SK-N-SH treated with all-trans-retinoic acid at 6 μM for 48 hours (cell line): ENCODE data around the gene HPCAL4.

Experiments
- ATAC-seq: fragments of 200-7000 bp; cut with Tn5 transposase; 3 replicates; pipeline ENCODE4 v1.9.1; 2020; ENCODE audit warnings: mild to moderate bottlenecking, moderate library complexity
- ARNTL ChIP-seq: fragments of 450-650 bp; formaldehyde crosslinking; IDR thresholded peaks from 2 replicates; pipeline ENCODE4 v1.5.0; 2020; ENCODE audit warnings: low read depth, mild to moderate bottlenecking, moderate library complexity, borderline replicate concordance
- BACH2 ChIP-seq: fragments of 250-450 bp; sonication (Bioruptor Pico); IDR thresholded peaks from 2 replicates; pipeline ENCODE4 v1.9.0; 2021; ENCODE audit warnings: mild to moderate bottlenecking, borderline replicate concordance
- CSDC2 ChIP-seq: fragments of 250-450 bp; sonication (Bioruptor Pico); IDR thresholded peaks from 2 replicates; pipeline ENCODE4 v1.5.0; 2020; ENCODE audit warnings: mild to moderate bottlenecking, moderate library complexity
- CSRNP3 ChIP-seq: fragments of 250-450 bp; sonication (Bioruptor Pico); IDR thresholded peaks from 2 replicates; pipeline ENCODE4 v1.5.1; 2021; ENCODE audit warnings: mild to moderate bottlenecking, moderate library complexity
- ESRRG ChIP-seq: fragments of 250-450 bp; sonication (Bioruptor Pico); IDR thresholded peaks from 2 replicates; pipeline ENCODE4 v1.6.1; 2021; ENCODE audit warnings: mild to moderate bottlenecking
- GLIS3 ChIP-seq: fragments of 250-450 bp; sonication (Bioruptor Pico); IDR thresholded peaks from 2 replicates; pipeline ENCODE4 v1.5.0; 2020; ENCODE audit warnings: mild to moderate bottlenecking, moderate library complexity
- ISL1 ChIP-seq: fragments of 250-450 bp; sonication (Bioruptor Pico); IDR thresholded peaks from 2 replicates; pipeline ENCODE4 v2.1.2; 2022; ENCODE audit warnings: mild to moderate bottlenecking, moderate library complexity
- OSR1 ChIP-seq: fragments of 250-450 bp; sonication (Bioruptor Pico); IDR thresholded peaks from 2 replicates; pipeline ENCODE4 v1.8.0; 2022; ENCODE audit warnings: moderate library complexity, mild to moderate bottlenecking, inconsistent platforms
- PPARA ChIP-seq: fragments of 250-450 bp; sonication (Bioruptor Pico); IDR thresholded peaks from 2 replicates; pipeline ENCODE4 v1.5.0; 2020; ENCODE audit warnings: mild to moderate bottlenecking, borderline replicate concordance
- RARB ChIP-seq: fragments of 250-450 bp; sonication (Bioruptor Pico); IDR thresholded peaks from 2 replicates; pipeline ENCODE4 v1.8.0; 2021; ENCODE audit warnings: mild to moderate bottlenecking, moderate library complexity
- SNAI2 ChIP-seq: fragments of 250-450 bp; sonication (Bioruptor Pico); IDR thresholded peaks from 2 replicates; pipeline ENCODE4 v1.5.0; 2020; ENCODE audit warnings: mild to moderate bottlenecking, moderate library complexity
- TCF4 ChIP-seq: fragments of 250-450 bp; sonication (Bioruptor Pico); IDR thresholded peaks from 2 replicates; pipeline ENCODE4 v1.8.0; 2021; ENCODE audit warnings: mild to moderate bottlenecking, moderate library complexity, borderline replicate concordance
- TOX ChIP-seq: fragments of 250-450 bp; sonication (Bioruptor Pico); IDR thresholded peaks from 2 replicates; pipeline ENCODE4 v1.8.0; 2021; ENCODE audit warnings: mild to moderate bottlenecking, moderate library complexity, borderline replicate concordance
- ZC3H10 ChIP-seq: fragments of 250-450 bp; sonication (Bioruptor Pico); IDR thresholded peaks from 2 replicates; pipeline ENCODE4 v1.5.1; 2021; ENCODE audit warnings: mild to moderate bottlenecking, moderate library complexity
- ZFP3 ChIP-seq: fragments of 250-450 bp; sonication (Bioruptor Pico); IDR thresholded peaks from 2 replicates; pipeline ENCODE4 v1.5.0; 2020; ENCODE audit warnings: mild to moderate bottlenecking, moderate library complexity
- ZFP30 ChIP-seq: fragments of 450-650 bp; formaldehyde crosslinking; IDR thresholded peaks from 2 replicates; pipeline ENCODE4 v1.5.0; 2022; ENCODE audit warnings: mild to moderate bottlenecking, moderate library complexity
- ZNF70 ChIP-seq: fragments of 450-650 bp; formaldehyde crosslinking; IDR thresholded peaks from 2 replicates; pipeline ENCODE4 v1.5.0; 2020; ENCODE audit warnings: mild to moderate bottlenecking, moderate library complexity
- TF ChIP-seq, protein P1 (sequence below): fragments of 250-450 bp; sonication (Bioruptor Pico); IDR thresholded peaks from 2 replicates; pipeline ENCODE4 v1.5.1; 2020; ENCODE audit warnings: low read depth, mild to moderate bottlenecking, moderate library complexity
- TF ChIP-seq, protein P2 (sequence below): fragments of 250-450 bp; sonication (Bioruptor Pico); IDR thresholded peaks from 2 replicates; pipeline ENCODE4 v1.5.0; 2020; ENCODE audit warnings: mild to moderate bottlenecking, moderate library complexity
- TF ChIP-seq, protein P3 (sequence below): fragments of 250-450 bp; sonication (Bioruptor Pico); IDR thresholded peaks from 2 replicates; pipeline ENCODE4 v1.8.0; 2021; ENCODE audit warnings: low read depth, mild to moderate bottlenecking, moderate library complexity, borderline replicate concordance

Gene HPCAL4

DNA sequence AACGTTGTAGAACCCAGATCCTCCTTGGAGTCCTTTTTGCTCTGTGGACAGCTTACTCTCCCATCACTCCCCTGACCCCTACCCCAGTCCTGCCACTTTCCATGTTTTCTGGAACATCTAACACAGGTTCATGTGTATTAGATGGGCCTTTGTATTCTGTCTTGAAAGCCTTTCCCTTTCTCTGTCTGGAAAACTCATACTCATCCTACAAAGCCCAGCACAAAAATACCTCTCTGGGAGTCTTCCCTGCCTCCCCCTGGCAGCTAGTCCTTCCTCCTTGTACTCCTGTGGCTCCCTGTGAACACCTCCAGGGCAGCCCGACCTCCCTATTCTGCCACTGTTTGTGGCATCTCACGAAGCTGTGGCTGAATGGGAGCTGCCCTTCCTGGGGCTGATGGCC, 44.0 kb downstream of the HPCAL4 start:
- ATAC-seq = no peak
- no peak for TF ChIP-seq ISL1
- TF ChIP-seq BACH2 = no peak
- TF ChIP-seq, protein P1, sequence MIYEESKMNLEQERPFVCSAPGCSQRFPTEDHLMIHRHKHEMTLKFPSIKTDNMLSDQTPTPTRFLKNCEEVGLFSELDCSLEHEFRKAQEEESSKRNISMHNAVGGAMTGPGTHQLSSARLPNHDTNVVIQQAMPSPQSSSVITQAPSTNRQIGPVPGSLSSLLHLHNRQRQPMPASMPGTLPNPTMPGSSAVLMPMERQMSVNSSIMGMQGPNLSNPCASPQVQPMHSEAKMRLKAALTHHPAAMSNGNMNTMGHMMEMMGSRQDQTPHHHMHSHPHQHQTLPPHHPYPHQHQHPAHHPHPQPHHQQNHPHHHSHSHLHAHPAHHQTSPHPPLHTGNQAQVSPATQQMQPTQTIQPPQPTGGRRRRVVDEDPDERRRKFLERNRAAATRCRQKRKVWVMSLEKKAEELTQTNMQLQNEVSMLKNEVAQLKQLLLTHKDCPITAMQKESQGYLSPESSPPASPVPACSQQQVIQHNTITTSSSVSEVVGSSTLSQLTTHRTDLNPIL (CRISPR knock-in tag) = no peak
- TF ChIP-seq ESRRG (CRISPR knock-in tag) = no peak
- TF ChIP-seq ZFP3 (CRISPR knock-in tag) = peak; percentile 93
- TF ChIP-seq PPARA (CRISPR knock-in tag) = no peak
- TF ChIP-seq ZFP30 (CRISPR knock-in tag) = no peak
- no peak for TF ChIP-seq CSDC2

GRCh38 chr1:39646232-39647081, 44.8 kb downstream of the HPCAL4 start:
- ATAC-seq = peak; percentile 37
- TF ChIP-seq ZC3H10 = no peak
- TF ChIP-seq TCF4 = peak; percentile 87
- peak; percentile 68; the same call in 1 of the 2 replicates for TF ChIP-seq ZNF70 (CRISPR knock-in tag)

- no peak for ATAC-seq
- TF ChIP-seq CSDC2 (no peak), PPARA (CRISPR knock-in tag) (no peak), ZFP3 (CRISPR knock-in tag) (no peak), ISL1 (no peak), TOX (CRISPR knock-in tag) (no peak), CSRNP3 (CRISPR knock-in tag) (no peak), ZNF70 (CRISPR knock-in tag) (no peak), ARNTL (CRISPR knock-in tag) (no peak), GLIS3 (CRISPR knock-in tag) (no peak), RARB (no peak), BACH2 (no peak)
- TF ChIP-seq, protein P2, sequence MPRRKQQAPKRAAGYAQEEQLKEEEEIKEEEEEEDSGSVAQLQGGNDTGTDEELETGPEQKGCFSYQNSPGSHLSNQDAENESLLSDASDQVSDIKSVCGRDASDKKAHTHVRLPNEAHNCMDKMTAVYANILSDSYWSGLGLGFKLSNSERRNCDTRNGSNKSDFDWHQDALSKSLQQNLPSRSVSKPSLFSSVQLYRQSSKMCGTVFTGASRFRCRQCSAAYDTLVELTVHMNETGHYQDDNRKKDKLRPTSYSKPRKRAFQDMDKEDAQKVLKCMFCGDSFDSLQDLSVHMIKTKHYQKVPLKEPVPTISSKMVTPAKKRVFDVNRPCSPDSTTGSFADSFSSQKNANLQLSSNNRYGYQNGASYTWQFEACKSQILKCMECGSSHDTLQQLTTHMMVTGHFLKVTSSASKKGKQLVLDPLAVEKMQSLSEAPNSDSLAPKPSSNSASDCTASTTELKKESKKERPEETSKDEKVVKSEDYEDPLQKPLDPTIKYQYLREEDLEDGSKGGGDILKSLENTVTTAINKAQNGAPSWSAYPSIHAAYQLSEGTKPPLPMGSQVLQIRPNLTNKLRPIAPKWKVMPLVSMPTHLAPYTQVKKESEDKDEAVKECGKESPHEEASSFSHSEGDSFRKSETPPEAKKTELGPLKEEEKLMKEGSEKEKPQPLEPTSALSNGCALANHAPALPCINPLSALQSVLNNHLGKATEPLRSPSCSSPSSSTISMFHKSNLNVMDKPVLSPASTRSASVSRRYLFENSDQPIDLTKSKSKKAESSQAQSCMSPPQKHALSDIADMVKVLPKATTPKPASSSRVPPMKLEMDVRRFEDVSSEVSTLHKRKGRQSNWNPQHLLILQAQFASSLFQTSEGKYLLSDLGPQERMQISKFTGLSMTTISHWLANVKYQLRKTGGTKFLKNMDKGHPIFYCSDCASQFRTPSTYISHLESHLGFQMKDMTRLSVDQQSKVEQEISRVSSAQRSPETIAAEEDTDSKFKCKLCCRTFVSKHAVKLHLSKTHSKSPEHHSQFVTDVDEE (CRISPR knock-in tag) = no peak
- TF ChIP-seq, protein P3, sequence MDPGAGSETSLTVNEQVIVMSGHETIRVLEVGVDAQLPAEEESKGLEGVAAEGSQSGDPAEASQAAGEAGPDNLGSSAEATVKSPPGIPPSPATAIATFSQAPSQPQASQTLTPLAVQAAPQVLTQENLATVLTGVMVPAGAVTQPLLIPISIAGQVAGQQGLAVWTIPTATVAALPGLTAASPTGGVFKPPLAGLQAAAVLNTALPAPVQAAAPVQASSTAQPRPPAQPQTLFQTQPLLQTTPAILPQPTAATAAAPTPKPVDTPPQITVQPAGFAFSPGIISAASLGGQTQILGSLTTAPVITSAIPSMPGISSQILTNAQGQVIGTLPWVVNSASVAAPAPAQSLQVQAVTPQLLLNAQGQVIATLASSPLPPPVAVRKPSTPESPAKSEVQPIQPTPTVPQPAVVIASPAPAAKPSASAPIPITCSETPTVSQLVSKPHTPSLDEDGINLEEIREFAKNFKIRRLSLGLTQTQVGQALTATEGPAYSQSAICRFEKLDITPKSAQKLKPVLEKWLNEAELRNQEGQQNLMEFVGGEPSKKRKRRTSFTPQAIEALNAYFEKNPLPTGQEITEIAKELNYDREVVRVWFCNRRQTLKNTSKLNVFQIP (CRISPR knock-in tag) = no peak
- TF ChIP-seq, all 23 proteins: peak for 0
These were observed 45.7 kb downstream of the HPCAL4 start for GRCh38 chr1:39645411-39646043.

DNA sequence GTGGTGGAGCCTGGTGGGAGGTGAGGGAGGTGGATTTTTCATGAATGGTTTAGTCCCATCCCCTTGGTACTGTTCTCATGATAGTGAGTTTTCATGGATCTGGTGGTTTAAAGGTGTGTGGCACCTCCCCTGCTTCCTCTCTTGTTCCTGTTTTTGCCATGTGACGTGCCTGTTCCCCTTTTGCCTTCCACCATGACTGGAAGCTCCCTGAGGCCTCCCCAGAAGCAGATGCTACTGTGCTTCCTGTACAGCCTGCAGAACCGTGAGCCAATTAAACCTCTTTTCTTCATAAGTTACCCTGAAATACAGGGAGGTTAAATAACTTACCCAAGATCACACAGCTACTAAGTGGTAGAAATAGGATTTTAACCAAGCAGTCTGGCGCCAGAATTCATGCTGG, 47.5 kb downstream of the HPCAL4 start:
- no peak for ATAC-seq
- TF ChIP-seq PPARA (CRISPR knock-in tag) (no peak), GLIS3 (CRISPR knock-in tag) (no peak), OSR1 (CRISPR knock-in tag) (no peak), ESRRG (CRISPR knock-in tag) (no peak), SNAI2 (CRISPR knock-in tag) (no peak), ZFP30 (CRISPR knock-in tag) (no peak), ISL1 (no peak)
- TF ChIP-seq, protein P3 (CRISPR knock-in tag) = no peak
- TF ChIP-seq, protein P2 (CRISPR knock-in tag) = no peak
